Measurements from ENCODE around the gene DAPK1. TPM values are rescaled to one million over a fixed set of nuclear protein-coding genes. Genes with fewer than 3 reads are reported as not detected.

The DAPK1 gene
- total and polyA plus RNA-seq, 2 donors from 2014 or later, result 15.5 to 166 TPM

DNA sequence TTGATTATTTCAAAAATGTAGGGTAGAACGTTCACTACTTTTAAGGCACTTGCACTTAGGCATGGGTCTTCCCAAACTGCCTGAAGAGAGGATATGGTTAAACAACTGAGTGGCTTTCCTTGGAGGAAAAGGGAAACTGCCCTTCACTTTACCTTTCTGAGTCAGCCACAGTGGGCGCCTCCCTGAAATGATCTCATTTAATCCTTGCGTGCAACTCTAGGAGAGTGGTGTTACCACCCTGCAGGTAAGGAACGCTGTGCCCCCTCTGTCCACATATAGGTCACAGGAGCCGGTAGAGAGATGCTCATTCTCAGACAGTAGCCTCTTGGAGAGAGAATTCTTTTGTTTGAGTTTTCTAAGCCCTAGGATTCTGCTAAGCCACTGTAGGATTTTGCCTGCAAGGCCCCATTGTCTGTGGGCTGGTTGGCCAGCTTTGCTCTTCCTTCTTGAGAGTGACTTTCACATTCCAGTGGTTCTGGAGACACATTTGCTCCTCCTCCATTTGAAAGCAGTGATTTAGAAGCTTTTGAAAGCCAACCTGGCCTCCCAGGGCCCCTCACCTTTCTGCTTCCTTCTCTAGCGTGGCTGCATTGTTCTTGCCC lies 118.0 kb downstream of the DAPK1 start:
- intact Hi-C loops (cut with DNase I), result no loop called here
- H3K4me1 ChIP-seq (ENCODE audit: control insufficient read depth in 2 of 3, insufficient read depth in 2 of 3, low read depth in 1 of 3, low read length in 3 of 3), result peaks cover 0 to 21% (median 10%) of the 10 kb centered on the region in 3 donors
- TF ChIP-seq, protein P1, sequence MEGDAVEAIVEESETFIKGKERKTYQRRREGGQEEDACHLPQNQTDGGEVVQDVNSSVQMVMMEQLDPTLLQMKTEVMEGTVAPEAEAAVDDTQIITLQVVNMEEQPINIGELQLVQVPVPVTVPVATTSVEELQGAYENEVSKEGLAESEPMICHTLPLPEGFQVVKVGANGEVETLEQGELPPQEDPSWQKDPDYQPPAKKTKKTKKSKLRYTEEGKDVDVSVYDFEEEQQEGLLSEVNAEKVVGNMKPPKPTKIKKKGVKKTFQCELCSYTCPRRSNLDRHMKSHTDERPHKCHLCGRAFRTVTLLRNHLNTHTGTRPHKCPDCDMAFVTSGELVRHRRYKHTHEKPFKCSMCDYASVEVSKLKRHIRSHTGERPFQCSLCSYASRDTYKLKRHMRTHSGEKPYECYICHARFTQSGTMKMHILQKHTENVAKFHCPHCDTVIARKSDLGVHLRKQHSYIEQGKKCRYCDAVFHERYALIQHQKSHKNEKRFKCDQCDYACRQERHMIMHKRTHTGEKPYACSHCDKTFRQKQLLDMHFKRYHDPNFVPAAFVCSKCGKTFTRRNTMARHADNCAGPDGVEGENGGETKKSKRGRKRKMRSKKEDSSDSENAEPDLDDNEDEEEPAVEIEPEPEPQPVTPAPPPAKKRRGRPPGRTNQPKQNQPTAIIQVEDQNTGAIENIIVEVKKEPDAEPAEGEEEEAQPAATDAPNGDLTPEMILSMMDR (IDR thresholded peaks at IDR 0.05; ENCODE audit: borderline replicate concordance, extremely low read depth, insufficient read depth), result no peak
- DNase-seq, result no peak
- H3K36me3 ChIP-seq (ENCODE audit: control insufficient read depth in 2 of 3, insufficient read depth in 3 of 3, low read length in 3 of 3), result peaks cover 0 to 4% (median 0%) of the 10 kb centered on the region in 3 donors
- no peaks in the 10 kb centered on the region for H3K27me3 ChIP-seq (ENCODE audit: control insufficient read depth, insufficient read depth, low read length)
- no peak overlapping the region for H3K27ac ChIP-seq (ENCODE audit: low read depth in 2 of 2, low read length in 2 of 2)
- no peak overlapping the region for H3K9ac ChIP-seq (ENCODE audit: low read length in 3 of 3)
- no peak for FAIRE-seq
- no peak overlapping the region for H3K4me3 ChIP-seq (ENCODE audit: low read length in 3 of 3)
- H3K9me3 ChIP-seq (ENCODE audit: control insufficient read depth in 2 of 3, insufficient read depth in 1 of 3, low read length in 3 of 3), result no peaks in the 10 kb centered on the region

DNA sequence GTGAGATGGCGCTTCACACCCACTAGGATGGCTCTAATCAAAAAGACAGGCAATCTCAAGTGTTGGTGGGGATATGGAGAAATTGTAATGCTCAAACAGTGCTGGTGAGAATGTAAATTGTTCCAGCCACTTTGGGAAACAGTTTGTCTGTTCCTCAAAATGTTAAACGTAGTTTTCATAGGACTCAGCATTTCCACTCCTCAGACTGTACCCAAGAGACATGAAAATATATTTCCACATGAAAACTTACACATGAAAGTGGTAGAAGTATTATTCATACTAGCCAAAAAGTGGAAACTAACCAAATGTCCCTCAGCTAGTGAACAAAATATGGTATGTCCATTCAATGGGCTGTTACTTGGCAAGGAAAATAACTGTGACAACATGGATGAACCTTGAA lies 120.6 kb downstream of the DAPK1 start:
- H3K9ac ChIP-seq (ENCODE audit: low read length in 3 of 3), result no peak overlapping the region
- no peaks in the 10 kb centered on the region for H3K9me3 ChIP-seq (ENCODE audit: control insufficient read depth in 2 of 3, insufficient read depth in 1 of 3, low read length in 3 of 3)
- peaks cover 0 to 4% (median 0%) of the 10 kb centered on the region in 3 donors for H3K36me3 ChIP-seq (ENCODE audit: control insufficient read depth in 2 of 3, insufficient read depth in 3 of 3, low read length in 3 of 3)
- intact Hi-C loops (cut with DNase I), result no loop called here
- no peak overlapping the region for H3K27ac ChIP-seq (ENCODE audit: low read depth in 2 of 2, low read length in 2 of 2)
- DNase-seq, result no peak
- H3K4me1 ChIP-seq (ENCODE audit: control insufficient read depth in 2 of 3, insufficient read depth in 2 of 3, low read depth in 1 of 3, low read length in 3 of 3), result peaks cover 0 to 14% (median 10%) of the 10 kb centered on the region in 3 donors
- H3K27me3 ChIP-seq (ENCODE audit: control insufficient read depth, insufficient read depth, low read length), result no peaks in the 10 kb centered on the region
- H3K4me3 ChIP-seq (ENCODE audit: low read length in 3 of 3), result no peak overlapping the region
- no peak for FAIRE-seq
- TF ChIP-seq, protein P1 (IDR thresholded peaks at IDR 0.05; ENCODE audit: borderline replicate concordance, extremely low read depth, insufficient read depth), result no peak

DNA sequence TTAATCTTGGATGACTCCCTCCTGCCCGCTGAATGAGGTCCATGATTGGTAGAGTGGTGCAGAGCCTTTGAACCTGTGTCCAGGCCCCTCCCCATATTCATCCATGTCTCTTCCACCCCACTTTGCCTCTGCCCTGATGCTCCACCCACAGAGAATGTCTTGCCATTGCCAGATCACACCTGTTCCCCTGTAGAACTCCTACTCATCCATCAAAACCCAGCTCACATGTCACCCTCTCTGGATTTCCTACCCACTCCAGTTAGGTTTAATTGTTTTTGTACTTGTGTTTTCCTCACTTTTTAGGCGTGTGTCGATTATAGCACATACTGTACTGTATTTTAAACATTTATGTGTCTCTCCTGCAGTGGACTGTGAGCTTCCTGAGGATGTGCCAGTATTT lies 121.3 kb downstream of the DAPK1 start:
- no peaks in the 10 kb centered on the region for H3K27me3 ChIP-seq (ENCODE audit: control insufficient read depth, insufficient read depth, low read length)
- DNase-seq (no peak), FAIRE-seq (no peak)
- H3K9ac ChIP-seq (ENCODE audit: low read length in 3 of 3), result no peak overlapping the region
- intact Hi-C loops (cut with DNase I), result no loop called here
- peaks cover 0 to 4% (median 0%) of the 10 kb centered on the region in 3 donors for H3K36me3 ChIP-seq (ENCODE audit: control insufficient read depth in 2 of 3, insufficient read depth in 3 of 3, low read length in 3 of 3)
- no peak overlapping the region for H3K27ac ChIP-seq (ENCODE audit: low read depth in 2 of 2, low read length in 2 of 2)
- no peaks in the 10 kb centered on the region for H3K9me3 ChIP-seq (ENCODE audit: control insufficient read depth in 2 of 3, insufficient read depth in 1 of 3, low read length in 3 of 3)
- TF ChIP-seq, protein P1 (IDR thresholded peaks at IDR 0.05; ENCODE audit: borderline replicate concordance, extremely low read depth, insufficient read depth), result no peak
- H3K4me3 ChIP-seq (ENCODE audit: low read length in 3 of 3), result no peak overlapping the region
- H3K4me1 ChIP-seq (ENCODE audit: control insufficient read depth in 2 of 3, insufficient read depth in 2 of 3, low read depth in 1 of 3, low read length in 3 of 3), result peaks cover 0 to 7% (median 6%) of the 10 kb centered on the region in 3 donors
